IPS DF 4.7 (cell line): ENCODE measurements around the gene CCDC27.
"Not testable (repeated sequence)": the region's sequence is repeated elsewhere in the genome, so short reads cannot be mapped to it uniquely, and the experiment has no call there.

ENCODE experiments used
- DNase-seq: peaks from one replicate; pipeline ENCODE4 v3.0.0-alpha.2; 2013; ENCODE audit warnings: low spot score; ENCODE audit errors: extremely low read depth

Gene CCDC27

DNA sequence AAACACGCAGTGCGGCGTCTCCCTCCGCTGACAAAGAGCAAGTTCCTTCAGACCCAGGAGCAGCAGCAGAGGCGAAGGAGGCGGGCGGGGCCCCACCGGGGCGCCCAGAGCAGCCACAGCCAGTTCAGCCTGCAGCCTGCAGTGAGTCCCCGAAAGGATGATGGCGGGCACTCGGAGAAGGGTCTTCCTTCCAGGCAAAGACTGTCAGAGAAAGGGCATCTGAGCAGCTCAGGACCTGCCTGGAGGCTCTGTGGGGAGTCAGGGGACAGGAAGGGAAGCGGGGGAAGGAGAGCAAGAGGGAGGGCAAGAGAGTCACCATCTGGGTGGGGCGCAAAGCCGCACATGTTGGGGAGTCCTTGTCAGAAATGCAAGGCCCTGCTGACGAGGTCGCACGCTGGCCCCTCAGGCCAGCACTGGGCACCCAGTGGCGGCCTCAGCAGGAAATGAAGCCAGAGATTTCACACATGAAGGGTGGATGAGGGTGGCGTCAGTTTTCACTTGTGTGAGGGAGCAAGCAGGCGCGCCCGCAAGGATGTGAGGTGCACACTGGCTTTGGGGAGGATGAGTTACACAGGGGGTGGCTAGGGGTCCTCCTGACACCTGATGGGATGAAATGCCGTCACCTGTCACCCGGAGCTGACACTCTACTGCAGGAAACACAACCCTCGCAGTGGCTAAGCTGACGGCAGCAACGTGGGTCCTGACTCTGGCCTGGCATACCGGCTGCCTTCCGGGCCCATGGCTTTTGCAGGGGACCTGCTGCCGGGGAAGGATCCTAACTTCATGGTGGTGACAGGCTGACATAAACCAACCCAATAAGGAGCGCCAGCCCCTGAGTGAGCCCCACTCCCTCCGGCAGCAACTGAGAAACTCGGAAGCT lies 37.4 kb downstream of the CCDC27 start:
- no peak for DNase-seq

DNA sequence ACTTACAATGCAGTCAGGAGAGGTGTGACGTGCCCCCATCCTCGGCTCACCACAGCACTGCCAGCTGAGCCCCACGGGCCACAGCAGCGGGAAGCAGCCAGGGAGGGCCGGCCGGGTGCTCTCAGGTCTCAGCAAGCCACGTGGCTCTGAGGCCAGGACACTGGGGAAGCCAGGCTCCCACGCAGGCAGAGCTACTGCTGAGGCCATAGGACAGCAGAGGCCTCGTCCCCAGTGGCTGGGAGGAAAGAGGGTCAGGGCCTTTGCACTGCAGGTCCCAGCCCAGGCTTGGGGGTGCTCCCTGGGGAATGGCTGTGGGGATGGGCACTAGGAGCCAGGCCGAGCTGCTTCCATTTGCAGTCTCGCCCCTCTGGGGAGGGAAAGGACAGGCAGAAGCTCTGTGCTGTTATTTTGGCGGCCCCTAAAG lies 38.3 kb downstream of the CCDC27 start:
- no peak for DNase-seq

DNA sequence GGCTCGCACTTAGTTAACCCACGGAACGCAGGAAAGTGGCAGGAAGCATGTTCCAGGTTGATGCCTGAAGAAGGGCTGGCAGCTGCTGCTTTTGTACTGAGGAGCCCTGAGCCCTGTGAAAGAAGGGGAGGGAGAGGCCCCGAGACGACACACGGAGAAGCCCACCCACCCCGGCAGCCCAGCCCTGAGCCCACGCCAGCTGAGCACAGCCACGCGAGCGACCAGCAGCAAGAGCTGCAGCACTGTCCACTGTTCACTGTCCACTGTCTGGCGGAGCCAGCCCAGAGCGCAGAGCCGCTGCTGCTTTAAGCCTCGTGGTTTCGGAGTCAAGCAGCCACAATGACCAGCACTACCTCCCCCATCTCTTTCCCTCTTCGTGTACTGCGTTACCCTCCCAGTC lies 38.7 kb downstream of the CCDC27 start:
- no peak for DNase-seq

DNA sequence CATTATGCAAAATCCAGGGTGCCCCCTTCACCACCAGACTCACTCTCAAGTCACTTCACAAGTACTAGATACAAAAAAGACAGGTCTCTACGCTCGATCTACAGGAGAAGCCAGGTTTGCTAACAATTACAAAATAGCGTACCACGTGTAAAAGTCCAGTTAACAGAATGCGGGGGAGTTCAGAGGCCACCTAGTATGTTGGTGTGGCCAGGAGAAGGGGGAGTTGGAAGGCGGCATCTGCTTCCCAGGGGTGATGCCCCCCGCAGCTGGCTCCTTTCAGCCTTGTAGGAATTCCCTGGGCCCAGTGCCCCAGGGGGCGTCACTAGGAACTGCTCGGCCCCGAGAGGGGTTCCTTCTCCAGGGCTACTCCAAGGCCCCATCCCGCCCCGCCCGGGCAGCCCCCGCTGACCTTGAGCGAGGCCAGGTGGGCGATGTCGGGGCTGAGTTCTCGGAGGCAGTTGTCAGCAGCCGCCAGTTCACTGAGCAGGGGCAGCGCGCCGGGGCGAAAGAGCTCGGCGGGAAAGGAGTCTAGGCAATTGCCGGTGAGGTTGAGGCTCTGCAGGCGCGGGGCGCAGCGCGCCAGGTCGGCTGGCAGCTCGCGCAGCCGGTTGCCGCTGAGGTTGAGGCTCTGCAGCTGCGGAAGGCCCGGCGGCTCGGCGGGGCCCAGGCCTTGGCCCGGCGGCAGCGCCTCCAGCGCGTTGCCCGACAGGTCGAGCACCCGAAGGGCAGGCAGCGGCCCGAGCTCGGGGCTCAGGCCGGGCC lies 43.4 kb downstream of the CCDC27 start:
- no peak for DNase-seq

DNA sequence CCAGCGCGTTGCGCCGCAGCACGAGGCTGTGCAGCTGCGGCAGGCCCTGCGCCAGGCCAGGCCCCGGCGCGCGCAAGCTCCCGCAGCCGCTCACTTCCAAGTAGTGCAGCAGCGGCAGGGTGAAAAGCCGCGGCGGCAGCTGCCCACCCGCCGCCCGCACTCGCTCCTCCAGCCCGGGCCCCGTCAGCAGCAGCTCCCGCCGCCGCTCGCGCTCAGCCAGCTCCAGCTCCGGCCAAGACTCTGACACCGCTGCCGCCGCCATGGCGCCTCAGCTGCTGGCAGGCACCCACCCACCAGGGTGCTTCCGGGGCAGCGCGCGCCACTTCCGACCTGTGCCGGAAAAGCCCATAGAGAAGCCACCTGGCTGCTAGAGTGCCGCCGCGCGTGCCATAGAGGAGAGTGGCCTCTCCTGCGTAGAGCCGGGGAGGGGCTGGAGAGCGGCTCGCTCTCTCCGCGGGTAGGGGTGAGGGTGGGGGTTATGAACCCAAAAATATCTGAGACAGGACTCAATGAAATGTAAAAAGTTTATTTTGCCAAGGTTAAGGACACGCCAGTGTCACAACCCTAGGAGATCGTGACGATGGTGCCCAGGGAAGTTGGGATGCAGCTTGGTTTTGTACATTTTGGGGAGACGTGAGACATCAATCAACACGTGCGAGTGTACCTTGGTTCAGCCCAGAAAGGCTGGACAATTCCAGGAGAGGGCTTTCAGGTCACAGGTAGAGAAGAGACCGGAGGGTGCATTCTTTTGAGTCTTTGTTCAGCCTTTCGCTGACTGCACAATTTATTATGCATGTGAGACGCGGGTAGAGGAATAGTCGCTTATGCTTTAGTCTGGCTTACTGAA lies 44.2 kb downstream of the CCDC27 start, which contains the start of gene LRRC47:
TSS of gene LRRC47 (minus strand) at position 284 of the 847 bp plus-strand sequence. CDS start at position 262, 22 bp downstream.
- no peak for DNase-seq

DNA sequence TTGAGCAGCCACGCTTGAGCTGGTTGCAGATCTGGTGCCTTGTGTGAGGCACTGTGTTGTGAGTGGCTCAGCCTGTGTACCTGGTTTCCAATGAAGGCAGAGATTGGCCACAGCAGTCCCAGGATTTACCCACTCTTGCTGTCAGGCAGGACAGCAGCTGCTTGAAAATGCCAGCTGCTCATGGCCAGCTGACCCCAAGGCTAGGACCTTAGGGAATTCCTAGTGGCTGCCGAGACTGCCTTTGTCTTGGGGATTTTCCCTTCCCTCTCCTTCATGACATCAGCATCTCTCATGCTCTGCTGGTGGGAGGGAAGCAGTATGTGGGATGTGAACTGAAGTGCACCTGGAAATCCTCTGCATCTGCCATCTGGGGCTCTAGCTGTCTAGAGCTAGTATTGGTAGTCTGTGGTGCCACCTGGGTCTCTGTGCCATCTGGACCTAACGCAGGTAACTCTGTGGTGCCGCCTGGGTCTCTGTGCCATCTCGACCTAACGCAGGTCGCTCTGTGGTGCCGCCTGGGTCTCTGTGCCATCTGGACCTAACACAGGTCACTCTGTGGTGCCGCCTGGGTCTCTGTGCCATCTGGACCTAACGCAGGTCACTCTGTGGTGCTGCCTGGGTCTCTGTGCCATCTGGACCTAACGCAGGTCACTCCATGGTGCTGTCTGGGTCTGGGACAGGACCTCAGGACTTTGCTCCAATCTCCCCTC lies 47.9 kb downstream of the CCDC27 start:
- no peak for DNase-seq

DNA sequence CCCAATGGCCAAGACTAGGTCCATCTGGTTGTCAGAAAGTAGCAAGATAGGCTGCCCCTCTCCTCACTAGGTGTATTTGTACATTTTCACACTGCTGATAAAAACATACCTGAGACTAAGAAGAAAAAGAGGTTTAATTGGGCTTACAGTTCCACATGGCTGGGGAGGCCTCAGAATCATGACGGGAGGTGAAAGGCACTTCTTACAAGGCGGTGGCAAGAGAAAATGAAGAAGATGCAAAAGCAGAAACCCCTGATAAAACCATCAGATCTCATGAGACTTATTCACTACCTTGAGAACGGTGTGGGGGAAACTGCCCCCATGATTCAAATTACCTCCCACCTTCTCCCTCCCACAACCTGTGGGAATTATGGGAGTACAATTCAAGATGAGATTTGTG lies 48.5 kb downstream of the CCDC27 start:
- not testable (repeated sequence) for DNase-seq

DNA sequence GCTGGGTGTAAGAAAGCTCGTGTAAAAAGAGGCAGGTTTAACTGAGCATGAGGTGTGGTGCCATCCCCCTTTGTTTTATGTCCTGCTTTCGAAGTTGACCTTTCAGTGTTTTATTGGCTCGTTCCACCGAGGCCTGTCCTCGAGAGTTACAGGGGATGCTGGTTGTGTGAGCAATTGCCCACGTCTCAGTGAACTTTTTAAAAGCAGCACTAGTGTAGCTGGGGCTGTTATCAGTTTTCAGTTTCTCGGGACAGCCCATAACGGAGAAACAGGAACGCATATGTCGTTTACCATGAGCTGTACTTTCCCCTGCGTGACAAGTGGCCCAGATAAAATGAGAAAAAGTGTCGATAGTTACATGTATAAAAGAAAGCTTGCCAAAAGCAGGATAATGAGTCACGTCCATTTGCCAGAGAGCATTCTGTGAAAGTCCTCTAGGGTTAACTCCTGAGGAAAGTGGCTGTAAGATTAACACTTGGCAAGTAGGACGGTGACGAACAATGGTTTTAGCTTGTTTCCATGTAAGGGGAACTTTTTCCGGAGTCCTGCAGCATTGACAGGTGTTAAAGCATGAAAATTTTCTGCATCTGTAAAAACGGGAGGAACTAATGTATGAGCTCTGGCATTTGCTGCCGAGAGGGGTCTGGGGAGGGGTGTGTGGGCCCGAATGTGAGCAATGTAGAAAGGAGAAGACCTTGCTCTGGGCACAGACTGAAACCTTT lies 51.8 kb downstream of the CCDC27 start:
- no peak for DNase-seq

DNA sequence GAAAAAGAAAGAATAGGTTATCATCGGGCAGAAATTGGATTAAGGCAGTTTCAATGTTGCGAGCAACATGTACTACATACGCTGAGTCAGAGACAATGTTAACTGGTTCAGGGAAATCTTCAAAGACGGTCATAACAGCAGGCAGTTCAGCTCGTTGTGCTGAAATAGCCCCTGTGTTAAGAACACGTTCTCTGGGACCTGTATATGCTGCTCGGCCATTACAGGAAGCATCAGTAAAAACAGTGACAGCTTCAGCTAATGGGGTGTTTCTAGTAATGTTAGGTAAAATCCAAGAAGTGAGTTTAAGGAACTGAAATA lies 52.3 kb downstream of the CCDC27 start:
- not testable (repeated sequence) for DNase-seq

DNA sequence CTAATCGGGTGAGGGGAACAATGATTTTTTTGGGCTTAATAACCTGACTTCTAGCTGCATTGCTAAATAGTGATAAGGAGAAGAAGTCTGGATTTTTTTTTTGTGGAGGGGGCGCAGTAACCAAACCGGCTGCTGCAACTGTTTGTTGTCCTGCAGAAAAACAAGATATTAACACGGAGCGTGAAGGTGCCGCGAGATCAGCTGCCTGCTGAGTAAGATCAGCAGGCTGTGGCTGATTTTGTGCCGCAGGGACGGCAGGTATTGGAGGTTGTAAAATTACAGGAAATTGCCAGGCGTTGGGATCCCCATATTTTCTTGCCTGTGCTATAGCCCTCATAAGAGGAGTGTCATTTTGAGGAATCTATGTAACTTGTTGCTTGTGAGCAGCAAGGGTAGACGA lies 52.8 kb downstream of the CCDC27 start:
- DNase-seq, result no peak

DNA sequence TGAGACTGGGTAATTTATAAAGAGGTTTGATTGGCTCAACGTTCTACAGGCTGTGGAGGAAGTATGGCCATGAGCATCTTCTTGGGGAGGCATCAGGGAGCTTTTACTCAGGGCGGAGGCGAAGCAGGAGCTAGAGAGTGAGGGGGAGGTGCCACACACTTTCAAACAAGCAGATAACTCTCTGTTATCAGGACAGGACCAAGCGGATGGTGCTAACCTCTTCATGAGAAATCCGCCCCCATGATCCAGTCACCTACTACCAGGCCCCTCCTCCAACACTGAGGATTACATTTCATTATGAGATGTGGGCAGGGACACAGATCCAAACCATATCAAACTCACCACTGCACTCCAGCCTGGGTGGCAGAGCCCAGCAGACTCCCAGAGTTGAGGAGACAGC lies 55.5 kb downstream of the CCDC27 start:
- DNase-seq, result no peak

DNA sequence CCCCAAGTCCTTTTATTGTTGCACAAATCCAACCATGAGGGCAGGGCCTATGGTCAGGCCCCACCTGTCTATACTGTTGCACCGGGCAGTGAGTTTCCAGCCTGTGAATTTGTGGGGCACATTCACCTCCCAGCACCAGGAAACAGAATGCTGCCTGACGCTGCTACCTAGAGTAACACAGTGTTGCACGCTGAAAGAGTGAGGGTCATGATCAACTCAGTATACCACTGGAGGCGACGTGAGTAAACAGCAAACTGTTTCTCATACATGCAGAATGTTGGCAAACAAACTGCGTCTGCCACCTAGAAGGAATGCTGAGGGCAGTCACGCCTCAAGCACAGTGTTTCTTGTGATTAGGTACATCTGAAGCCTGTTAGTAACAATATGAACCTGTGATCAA lies 57.4 kb downstream of the CCDC27 start:
- no peak for DNase-seq

DNA sequence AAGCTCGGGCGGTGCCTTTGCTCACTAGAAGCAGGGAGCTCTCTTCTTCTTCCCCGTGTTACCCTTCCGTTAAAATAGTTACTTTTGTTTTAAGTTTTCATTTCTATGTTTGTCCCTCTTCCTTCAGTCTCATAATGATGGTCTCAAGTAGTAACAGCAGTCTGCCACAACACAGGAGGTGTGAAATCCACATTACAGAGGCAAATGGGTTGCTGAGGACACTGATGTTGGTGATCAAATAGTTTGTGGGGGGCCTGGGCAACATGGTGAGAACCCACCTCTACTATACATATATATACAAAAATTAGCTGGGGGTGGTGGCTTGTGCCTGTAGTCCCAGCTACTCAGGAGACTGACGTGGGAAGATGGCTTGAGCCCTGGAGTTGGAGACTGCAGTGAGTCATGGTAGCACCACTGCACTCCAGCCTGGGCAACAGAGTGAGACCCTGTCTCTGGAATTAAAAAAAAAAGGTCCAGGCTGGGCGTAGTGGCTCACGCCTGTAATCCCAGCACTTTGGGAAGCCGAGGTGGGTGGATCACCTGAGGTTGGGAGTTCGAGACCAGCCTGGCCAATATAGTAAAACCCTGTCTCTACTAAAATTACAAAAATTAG lies 58.0 kb downstream of the CCDC27 start:
- not testable (repeated sequence) for DNase-seq

DNA sequence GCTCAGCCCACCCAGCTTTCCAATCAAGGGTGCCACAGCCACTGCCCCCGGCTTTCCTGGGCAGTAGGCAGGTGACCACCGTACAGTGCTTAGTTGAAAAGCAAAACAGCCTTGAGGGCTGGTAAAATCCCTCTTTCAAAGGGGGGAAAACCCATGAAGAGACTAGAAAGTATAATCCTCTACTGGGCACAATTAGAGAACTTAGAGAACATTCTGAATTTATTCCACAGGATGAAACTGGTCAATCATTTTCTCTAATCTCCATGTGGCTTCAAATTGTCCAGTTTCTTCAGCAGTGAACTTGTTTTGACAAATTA lies 59.3 kb downstream of the CCDC27 start:
- DNase-seq, result no peak

DNA sequence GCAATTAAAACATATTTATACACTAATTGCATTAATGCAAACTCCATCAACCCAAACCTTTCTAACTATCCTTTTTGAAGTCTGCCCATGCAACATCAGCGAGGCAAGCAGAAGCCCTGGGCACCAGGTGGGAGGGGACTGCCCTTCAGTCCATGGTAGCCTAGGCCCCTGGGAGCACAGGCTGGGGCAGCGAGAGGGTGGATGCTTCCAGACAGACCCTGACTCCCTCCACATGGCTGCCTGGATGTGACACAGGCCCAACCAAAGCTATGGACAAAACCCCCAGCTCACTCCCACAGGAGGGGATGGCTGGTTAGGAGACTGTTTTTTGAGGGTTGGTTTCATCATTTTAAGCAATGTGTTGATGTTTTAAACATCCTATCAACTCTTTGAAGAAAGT lies 61.8 kb downstream of the CCDC27 start:
- DNase-seq, result no peak

DNA sequence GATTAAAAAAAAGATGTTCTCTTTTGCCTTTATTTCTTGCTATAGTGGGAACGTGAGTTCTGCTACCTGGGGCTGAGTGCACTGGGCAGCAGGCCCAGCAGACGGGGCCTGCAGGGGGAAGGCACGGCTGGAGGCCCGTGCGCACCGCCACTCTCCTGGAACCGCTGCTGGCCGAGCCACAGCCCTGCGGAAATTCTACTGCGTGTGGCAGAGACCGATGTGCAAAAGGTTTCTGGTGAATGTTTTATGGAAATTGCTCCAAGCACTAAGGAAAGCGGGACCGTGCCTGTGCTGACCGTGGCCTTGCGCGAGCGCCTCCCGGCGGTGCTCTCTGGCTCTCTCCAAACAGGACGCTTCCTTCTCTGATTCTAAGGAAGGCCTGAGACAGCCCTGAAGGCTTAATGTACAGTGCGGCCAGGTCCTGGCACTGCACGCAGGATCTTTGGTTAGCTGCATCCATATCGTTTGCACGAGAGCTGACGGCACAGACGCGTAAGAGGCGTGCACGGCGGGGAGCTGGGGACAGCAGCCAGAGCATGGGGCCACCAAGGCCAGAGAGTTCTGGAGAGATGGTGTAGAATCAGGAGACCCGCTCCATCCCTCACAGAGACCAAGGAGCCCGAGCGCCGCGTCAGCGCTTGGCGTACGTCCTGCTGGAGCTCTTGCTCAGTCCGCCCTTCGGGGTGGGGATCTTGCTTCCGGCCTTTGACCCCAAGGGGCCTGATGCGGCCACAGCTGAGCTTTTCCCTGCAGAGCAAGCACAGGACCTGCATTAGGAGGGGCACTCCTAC lies 62.7 kb downstream of the CCDC27 start:
- DNase-seq, result no peak

DNA sequence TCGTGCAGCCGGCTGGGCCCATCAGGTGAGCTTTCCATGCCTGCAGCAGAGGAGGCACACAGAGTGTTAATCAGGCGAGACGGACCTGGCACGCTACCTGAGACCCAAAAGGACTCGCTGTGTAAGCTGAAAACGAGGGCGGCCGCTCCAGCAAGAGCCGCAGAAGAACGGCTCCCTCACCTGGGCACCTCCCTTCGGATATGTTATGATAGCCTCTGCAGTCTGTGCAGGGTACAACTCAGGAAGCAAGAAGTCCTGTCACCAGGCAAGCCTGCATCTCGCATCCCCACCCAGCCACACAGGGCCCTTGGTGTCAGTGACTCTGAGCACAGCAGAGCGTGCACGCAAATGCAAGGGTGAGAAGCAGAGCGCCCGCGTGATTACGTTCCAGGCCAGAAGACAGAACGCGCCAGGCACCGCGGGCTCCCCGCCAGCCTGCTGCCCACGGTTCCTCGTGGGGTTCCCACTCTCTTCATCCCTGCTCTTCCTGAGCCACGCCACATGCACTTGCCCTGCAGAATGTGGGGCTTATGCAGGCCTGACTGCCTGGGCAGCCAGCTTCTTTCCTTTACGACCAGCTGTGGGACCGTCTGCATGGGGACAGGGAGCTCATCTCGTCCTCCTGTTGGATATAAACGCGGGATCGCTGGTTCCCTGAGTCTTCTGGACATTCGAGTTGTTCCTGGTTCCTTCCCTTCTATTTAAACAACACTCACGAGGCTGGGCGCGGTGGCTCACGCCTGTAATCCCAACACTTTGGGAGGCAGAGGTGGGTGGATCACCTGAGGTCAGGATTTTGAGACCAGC lies 64.3 kb downstream of the CCDC27 start:
- no peak for DNase-seq

DNA sequence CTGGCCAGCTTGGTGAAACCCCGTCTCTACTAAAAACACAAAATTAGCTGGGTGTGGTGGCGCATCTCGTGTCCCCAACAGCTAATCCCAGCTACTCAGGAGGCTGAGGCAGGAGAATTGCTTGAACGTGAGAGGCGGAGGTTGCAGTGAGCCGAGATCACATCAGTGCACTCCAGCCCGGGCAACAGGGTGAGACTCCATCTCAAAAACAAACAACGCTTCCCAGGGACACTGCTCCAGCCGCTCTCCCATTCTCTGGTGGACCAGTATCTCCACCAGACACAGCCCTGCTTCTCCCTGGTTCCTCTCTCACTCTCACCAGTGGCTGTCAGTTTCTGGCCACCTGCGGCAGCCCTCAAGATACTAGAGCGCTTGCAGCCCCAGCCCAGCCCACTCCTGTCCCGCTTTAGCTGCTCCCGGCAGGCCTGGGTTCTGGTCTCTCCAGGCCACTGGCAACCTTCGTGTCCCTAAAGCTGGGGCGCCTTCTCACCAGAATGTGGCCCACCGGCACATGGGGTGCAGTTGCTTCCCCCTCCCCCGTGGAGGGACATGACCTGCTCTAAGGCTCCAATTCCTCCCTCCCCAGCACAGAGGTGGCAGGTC lies 65.0 kb downstream of the CCDC27 start:
- DNase-seq, result no peak
